ENCODE results near the gene NBAS. TPM values are rescaled to one million over a fixed set of nuclear protein-coding genes. Genes with fewer than 3 reads are reported as not detected.

Gene NBAS
- total RNA-seq, 1 experiment from 2014 or later = 19.7 TPM

- in situ Hi-C loops (cut with HindIII; ENCODE audit: low pct_unique_long_range_greater_than_20kb, low sequenced_read_pairs) = no loop called here
- no peak for DNase-seq (ENCODE audit: low read depth)
Observed at GRCh38 chr2:15160201-15160991, 400.7 kb downstream of the NBAS start.

GRCh38 chr2:15159751-15160177 is 401.4 kb downstream of the NBAS start:
- in situ Hi-C loops (cut with HindIII; ENCODE audit: low pct_unique_long_range_greater_than_20kb, low sequenced_read_pairs) = no loop called here
- peak; percentile 22 for DNase-seq (ENCODE audit: low read depth)

GRCh38 chr2:15159206-15159605 is 401.9 kb downstream of the NBAS start:
- in situ Hi-C loops (cut with HindIII; ENCODE audit: low pct_unique_long_range_greater_than_20kb, low sequenced_read_pairs) = no loop called here
- DNase-seq (ENCODE audit: low read depth) = no peak

DNA sequence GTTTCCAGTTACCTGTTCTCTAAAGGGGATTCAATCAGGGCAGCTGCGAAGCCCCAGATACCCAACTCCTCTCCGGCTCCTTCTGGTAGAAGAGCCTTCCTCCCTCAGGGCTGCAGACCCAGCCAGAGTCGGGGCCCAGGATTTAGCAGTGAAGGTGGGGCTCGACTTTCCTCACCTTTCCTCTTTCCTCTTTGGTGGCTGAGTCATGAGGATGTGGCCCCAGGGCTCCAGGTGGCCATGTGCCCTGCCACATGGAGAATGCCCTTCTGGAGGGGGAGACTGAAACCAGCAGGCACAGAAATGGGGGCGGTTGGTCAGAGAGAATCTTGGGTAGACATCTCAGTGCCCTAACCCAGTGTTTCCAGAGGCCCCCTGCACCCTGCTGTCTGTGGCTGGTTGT is 402.6 kb downstream of the NBAS start:
- in situ Hi-C loops (cut with HindIII; ENCODE audit: low pct_unique_long_range_greater_than_20kb, low sequenced_read_pairs) = no loop called here
- DNase-seq (ENCODE audit: low read depth) = no peak

DNA sequence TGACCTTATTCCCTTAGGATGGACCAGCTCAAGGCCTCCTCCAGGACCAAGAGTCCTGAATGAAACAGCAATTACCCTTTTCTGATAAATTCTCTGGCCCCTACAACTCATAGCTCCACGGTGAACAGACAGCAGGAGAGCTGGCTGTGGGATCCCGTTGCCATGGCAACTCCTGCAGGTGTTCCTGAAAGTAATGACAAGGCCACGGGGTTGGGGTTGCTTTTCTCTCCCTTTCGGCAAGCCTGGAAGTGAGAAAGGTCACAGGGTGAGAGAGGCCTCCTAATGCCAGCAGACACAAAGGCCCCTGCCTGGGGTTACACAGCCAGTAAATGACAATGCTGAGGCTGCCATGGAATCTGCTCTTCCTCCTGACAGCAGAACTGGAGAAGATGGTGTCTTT is 403.0 kb downstream of the NBAS start:
- in situ Hi-C loops (cut with HindIII; ENCODE audit: low pct_unique_long_range_greater_than_20kb, low sequenced_read_pairs) = no loop called here
- no peak for DNase-seq (ENCODE audit: low read depth)

DNA sequence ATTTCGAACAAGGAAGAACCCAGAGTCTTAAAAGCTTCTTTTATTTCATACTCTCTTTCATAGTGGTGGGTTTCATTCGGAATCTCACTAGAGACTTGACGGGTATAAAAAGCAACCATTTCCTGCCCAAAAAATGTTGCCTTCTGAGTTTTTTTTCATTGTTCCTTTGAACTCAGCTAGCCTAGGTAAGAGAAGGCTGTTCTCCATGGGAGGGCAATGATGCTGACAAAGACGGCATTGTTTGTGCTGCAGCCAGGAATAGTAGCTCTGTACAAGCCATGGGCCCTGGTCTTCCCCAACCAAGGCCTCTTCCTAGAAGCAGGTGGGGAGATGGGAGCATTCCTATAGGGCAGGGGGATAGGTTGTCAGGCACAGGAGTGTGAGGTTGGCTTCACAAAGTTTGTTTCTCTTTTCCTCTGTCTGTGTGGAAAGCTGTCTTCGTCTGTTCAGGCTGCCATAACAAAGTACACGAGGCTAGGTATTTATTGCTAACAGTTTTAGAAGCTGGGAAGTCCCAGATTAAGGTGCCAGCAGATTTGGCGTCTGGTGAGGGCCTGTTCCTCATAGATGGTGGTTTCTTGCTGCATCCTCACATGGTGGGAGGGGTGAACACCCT is 405.1 kb downstream of the NBAS start:
- in situ Hi-C loops (cut with HindIII; ENCODE audit: low pct_unique_long_range_greater_than_20kb, low sequenced_read_pairs) = no loop called here
- DNase-seq (ENCODE audit: low read depth) = no peak

DNA sequence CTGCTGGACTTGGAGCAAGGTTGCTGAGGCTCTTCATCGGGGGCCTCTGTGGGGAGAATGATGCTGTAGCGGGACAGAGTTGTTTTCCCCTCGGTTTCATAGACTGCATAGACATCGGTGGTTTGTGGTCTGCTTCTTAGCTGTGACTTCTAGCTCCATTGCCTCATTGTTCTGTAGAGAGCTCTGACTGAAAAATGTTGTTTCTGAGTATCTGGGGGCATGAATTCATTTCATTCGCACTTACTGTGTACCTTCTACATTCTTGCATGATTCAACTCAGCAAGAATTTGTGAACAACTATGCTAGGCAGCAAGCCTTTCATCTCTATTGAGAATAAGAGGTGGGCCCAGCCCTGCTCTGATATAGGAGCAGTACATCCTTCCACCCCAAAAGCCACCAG is 406.8 kb downstream of the NBAS start:
- no peak for DNase-seq (ENCODE audit: low read depth)
- in situ Hi-C loops (cut with HindIII; ENCODE audit: low pct_unique_long_range_greater_than_20kb, low sequenced_read_pairs) = no loop called here

- in situ Hi-C loops (cut with HindIII; ENCODE audit: low pct_unique_long_range_greater_than_20kb, low sequenced_read_pairs) = no loop called here
- DNase-seq (ENCODE audit: low read depth) = no peak
Observed at GRCh38 chr2:15152382-15152781, 408.8 kb downstream of the NBAS start.

GRCh38 chr2:15149063-15149462 is 412.1 kb downstream of the NBAS start:
- DNase-seq (ENCODE audit: low read depth) = no peak
- in situ Hi-C loops (cut with HindIII; ENCODE audit: low pct_unique_long_range_greater_than_20kb, low sequenced_read_pairs) = no loop called here

DNA sequence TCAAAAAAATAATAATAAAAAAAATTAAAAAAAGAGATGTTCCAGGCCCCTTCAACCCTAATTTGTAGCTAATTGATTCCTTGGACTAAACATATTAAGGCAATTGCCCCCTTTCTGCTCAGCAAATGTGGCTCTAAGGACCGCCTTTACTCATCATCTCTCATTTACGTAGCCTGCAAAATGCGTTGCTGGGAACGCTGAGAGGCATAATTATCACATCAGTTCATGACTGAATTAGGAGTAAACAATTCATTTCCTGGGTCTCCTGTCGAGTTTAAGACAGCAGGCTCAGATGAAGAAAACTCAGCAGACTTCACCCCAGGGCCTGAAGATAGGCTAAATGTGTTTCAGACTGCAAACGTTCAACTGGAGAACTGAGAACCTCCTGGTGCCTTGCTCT is 413.5 kb downstream of the NBAS start:
- no peak for DNase-seq (ENCODE audit: low read depth)
- in situ Hi-C loops (cut with HindIII; ENCODE audit: low pct_unique_long_range_greater_than_20kb, low sequenced_read_pairs) = no loop called here

DNA sequence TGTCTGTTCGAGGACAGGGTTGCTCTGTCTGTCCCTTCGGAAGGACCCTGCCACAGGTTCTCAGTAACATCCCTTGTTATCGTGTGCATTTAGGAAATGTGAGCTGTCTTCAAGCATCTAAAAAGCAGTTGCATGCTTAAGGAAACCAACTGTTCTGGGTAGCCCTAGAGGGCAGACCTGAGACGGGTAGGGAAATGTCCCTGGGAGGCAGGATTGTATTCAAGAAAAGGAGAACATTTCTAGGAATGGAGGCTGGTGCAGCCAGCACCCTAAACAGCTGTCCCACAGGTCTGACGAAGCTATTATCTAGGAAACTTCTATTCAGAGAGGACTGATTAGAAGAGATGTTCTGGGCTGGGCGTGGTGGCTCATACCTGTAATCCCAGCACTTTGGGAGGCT is 414.2 kb downstream of the NBAS start:
- in situ Hi-C loops (cut with HindIII; ENCODE audit: low pct_unique_long_range_greater_than_20kb, low sequenced_read_pairs) = no loop called here

DNA sequence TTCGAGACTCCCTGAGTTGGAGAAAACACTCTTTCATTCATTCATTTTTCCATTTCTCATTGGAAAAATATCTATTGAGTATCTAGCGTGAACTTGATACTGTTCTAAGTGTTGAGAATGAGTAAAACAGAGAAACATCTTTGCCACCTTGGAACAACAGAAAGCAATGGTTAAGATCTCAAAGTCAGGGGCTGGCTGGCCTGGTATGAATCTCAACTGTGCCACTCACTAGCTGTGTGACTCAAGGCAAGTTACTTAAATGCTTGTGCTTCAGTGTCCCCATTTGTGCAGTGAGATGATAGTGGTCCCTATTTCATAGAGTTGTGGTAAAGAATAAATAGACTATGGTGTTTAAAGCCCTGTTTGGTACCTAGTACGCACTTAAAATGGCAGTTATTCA is 415.2 kb downstream of the NBAS start:
- no peak for DNase-seq (ENCODE audit: low read depth)
- in situ Hi-C loops (cut with HindIII; ENCODE audit: low pct_unique_long_range_greater_than_20kb, low sequenced_read_pairs) = no loop called here

More for the DNA sequence above, 414.2 kb downstream of the NBAS start:
- no peak for DNase-seq (ENCODE audit: low read depth)

DNA sequence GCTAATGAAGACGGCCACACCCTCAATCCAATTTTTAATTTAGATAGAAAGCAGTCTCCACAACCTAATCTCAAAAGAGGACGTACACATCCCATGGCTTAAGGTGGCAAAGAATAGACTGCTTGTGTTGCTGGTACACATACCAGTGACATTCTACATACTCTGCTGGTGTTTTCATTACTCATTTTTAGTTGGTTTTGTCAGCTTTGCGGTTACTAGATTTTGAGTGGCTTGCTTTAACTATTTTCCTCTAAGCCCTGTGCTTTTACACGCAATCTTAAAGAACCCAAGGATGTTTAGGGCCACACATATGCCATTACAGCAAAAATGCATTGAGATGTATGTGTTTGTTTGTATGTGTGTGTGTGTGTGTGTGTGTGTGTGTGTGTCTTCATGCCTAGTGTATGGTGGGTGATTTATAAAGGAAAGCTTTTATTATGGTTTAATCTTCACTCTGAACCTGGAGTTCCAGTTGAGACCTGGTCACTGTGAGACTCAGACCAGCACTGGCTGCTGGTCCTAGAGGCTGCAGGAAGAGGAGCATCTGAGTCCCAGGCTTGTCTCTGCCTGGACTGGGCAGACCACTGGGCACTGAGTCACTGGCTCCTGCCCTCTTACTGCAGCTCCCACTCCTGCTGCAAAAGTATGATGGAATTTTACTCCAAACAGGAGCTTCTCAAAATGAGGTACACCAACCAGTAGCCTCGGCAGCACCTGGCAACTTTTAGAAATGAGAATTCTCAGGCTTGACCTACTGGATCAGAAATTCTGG is 415.9 kb downstream of the NBAS start:
- in situ Hi-C loops (cut with HindIII; ENCODE audit: low pct_unique_long_range_greater_than_20kb, low sequenced_read_pairs) = no loop called here
- DNase-seq (ENCODE audit: low read depth) = no peak

GRCh38 chr2:15142069-15142689 is 419.0 kb downstream of the NBAS start:
- DNase-seq (ENCODE audit: low read depth) = no peak
- in situ Hi-C loops (cut with HindIII; ENCODE audit: low pct_unique_long_range_greater_than_20kb, low sequenced_read_pairs) = no loop called here

GRCh38 chr2:15141211-15141610 is 419.9 kb downstream of the NBAS start:
- DNase-seq (ENCODE audit: low read depth) = no peak
- in situ Hi-C loops (cut with HindIII; ENCODE audit: low pct_unique_long_range_greater_than_20kb, low sequenced_read_pairs) = no loop called here

GRCh38 chr2:15136639-15137038 is 424.5 kb downstream of the NBAS start:
- in situ Hi-C loops (cut with HindIII; ENCODE audit: low pct_unique_long_range_greater_than_20kb, low sequenced_read_pairs) = no loop called here

GRCh38 chr2:15134957-15135356 is 426.2 kb downstream of the NBAS start:
- DNase-seq (ENCODE audit: low read depth) = no peak
- in situ Hi-C loops (cut with HindIII; ENCODE audit: low pct_unique_long_range_greater_than_20kb, low sequenced_read_pairs) = no loop called here

More at GRCh38 chr2:15136639-15137038, 424.5 kb downstream of the NBAS start:
- no peak for DNase-seq (ENCODE audit: low read depth)

GRCh38 chr2:15133461-15133860 is 427.7 kb downstream of the NBAS start:
- no peak for DNase-seq (ENCODE audit: low read depth)
- in situ Hi-C loops (cut with HindIII; ENCODE audit: low pct_unique_long_range_greater_than_20kb, low sequenced_read_pairs) = no loop called here

DNA sequence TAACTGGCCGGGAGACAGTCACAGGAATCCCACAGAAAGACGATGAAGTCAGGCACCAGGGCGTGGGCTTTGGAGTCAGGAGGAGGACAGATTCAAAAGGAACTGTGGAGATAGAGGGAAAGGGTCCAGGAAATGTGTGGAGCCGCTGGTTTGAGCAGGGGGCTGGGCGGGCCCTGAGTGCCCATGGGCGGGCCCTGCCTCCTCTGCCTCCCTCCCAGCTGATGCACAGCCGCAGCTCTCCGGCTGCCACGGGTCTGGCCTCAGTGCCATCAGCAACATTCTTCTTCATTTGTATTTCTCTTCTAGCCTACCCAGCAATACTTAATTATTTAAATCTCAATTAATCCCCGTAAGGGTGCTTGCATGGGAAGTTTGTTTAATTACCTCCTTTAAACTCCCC is 432.3 kb downstream of the NBAS start:
- in situ Hi-C loops (cut with HindIII; ENCODE audit: low pct_unique_long_range_greater_than_20kb, low sequenced_read_pairs) = no loop called here
- no peak for DNase-seq (ENCODE audit: low read depth)

Data from Caki2 (cell line).